Peyer's patch (tissue), 4 donors: ENCODE data around the gene PFKP.

ENCODE experiments used
- CTCF ChIP-seq, 6 experiments: fragments of 450-650 bp in 4 of 6; fragments of 200-600 bp in 2 of 6; sonication (generic) in 1 of 6; IDR thresholded peaks; one replicate each; pipeline ENCODE4 v1.5.1; 2017 to 2019; ENCODE audit warnings: antibody characterized with exemption in 6 of 6, mild to moderate bottlenecking in 3 of 6, moderate library complexity in 1 of 6
- POLR2A ChIP-seq, 2 donors: fragments of 450-650 bp; IDR thresholded peaks; one replicate each; pipeline ENCODE4 v1.5.1; 2017; ENCODE audit warnings: antibody characterized with exemption in 2 of 2, mild to moderate bottlenecking in 2 of 2, moderate library complexity in 2 of 2

- TF ChIP-seq CTCF (IDR thresholded peaks at IDR 0.05) (no peak), POLR2A (IDR thresholded peaks at IDR 0.05) (no peak)
Observed at GRCh38 chr10:3046210-3046779, 21.1 kb upstream of the PFKP start.
